Chondrocyte (in vitro differentiated cells): ENCODE data around the gene MAPK8. TPM values are rescaled to one million over a fixed set of nuclear protein-coding genes. Genes with fewer than 3 reads are reported as not detected.

ENCODE experiments used
- DNase-seq: peaks from one replicate; pipeline ENCODE4 v3.0.0; 2021; ENCODE audit warnings: mixed read lengths, low spot score
- H3K27ac Mint-ChIP-seq: one replicate; pipeline ENCODE4 v1.8.0; 2021; ENCODE audit warnings: mild to moderate bottlenecking, moderate library complexity, mixed read lengths; ENCODE audit not compliant: unreplicated experiment
- H3K27me3 Mint-ChIP-seq: 2 replicates; pipeline ENCODE4 v1.8.0; 2021; ENCODE audit warnings: low read depth, mixed read lengths
- H3K36me3 Mint-ChIP-seq: 2 replicates; pipeline ENCODE4 v1.8.0; 2021; ENCODE audit warnings: low read depth, mixed read lengths
- H3K4me1 Mint-ChIP-seq: 2 replicates; pipeline ENCODE4 v1.8.0; 2021; ENCODE audit warnings: low read depth, mild to moderate bottlenecking, mixed read lengths
- H3K4me3 Mint-ChIP-seq: one replicate; pipeline ENCODE4 v1.8.0; 2021; ENCODE audit warnings: mild to moderate bottlenecking, moderate library complexity, mixed read lengths; ENCODE audit not compliant: unreplicated experiment
- H3K9me3 Mint-ChIP-seq: 2 replicates; pipeline ENCODE4 v1.8.0; 2021; ENCODE audit warnings: low read depth, mixed read lengths
- total RNA-seq: library from RNA; stranded (reverse); gene quantifications from 3 replicates; pipeline ENCODE4 v1.2.1, GENCODE V29; 2021
- TF ChIP-seq, protein P1 (sequence below): fragments of 200-600 bp; sonication (generic); IDR thresholded peaks from 2 replicates; pipeline ENCODE4 v1.5.0; 2021; ENCODE audit warnings: antibody characterized with exemption, mild to moderate bottlenecking, moderate library complexity

Gene MAPK8
- total RNA-seq, 1 donor from 2014 or later: 43.4 TPM

DNA sequence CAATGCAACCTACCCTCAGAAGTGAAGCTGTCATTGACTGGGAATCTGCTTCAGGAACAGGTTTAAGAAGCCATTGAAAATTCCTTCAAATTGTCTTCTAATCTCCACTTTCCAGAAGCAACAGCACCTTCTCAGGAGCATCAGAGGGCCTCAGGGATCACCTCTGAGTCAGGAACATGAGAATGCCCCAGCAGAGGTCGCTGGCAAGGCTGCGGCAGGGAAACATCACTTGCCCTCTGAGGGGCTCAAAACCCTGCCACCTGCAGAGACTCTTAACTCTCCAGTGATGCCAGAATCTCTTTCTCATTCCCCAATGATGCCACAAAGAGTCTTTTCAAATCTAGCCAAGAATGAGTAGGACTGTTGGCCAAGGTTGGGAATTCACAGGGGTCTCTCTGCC lies 5.9 kb upstream of the MAPK8 start:
- Mint-ChIP-seq H3K27me3 (peaks cover 3% of the 10 kb centered on the region), H3K4me3 (no peak overlapping the region), H3K9me3 (no peaks in the 10 kb centered on the region), H3K27ac (no peak overlapping the region), H3K4me1 (no peaks in the 10 kb centered on the region), H3K36me3 (no peaks in the 10 kb centered on the region)
- TF ChIP-seq, protein P1, sequence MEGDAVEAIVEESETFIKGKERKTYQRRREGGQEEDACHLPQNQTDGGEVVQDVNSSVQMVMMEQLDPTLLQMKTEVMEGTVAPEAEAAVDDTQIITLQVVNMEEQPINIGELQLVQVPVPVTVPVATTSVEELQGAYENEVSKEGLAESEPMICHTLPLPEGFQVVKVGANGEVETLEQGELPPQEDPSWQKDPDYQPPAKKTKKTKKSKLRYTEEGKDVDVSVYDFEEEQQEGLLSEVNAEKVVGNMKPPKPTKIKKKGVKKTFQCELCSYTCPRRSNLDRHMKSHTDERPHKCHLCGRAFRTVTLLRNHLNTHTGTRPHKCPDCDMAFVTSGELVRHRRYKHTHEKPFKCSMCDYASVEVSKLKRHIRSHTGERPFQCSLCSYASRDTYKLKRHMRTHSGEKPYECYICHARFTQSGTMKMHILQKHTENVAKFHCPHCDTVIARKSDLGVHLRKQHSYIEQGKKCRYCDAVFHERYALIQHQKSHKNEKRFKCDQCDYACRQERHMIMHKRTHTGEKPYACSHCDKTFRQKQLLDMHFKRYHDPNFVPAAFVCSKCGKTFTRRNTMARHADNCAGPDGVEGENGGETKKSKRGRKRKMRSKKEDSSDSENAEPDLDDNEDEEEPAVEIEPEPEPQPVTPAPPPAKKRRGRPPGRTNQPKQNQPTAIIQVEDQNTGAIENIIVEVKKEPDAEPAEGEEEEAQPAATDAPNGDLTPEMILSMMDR: no peak
- no peak for DNase-seq

DNA sequence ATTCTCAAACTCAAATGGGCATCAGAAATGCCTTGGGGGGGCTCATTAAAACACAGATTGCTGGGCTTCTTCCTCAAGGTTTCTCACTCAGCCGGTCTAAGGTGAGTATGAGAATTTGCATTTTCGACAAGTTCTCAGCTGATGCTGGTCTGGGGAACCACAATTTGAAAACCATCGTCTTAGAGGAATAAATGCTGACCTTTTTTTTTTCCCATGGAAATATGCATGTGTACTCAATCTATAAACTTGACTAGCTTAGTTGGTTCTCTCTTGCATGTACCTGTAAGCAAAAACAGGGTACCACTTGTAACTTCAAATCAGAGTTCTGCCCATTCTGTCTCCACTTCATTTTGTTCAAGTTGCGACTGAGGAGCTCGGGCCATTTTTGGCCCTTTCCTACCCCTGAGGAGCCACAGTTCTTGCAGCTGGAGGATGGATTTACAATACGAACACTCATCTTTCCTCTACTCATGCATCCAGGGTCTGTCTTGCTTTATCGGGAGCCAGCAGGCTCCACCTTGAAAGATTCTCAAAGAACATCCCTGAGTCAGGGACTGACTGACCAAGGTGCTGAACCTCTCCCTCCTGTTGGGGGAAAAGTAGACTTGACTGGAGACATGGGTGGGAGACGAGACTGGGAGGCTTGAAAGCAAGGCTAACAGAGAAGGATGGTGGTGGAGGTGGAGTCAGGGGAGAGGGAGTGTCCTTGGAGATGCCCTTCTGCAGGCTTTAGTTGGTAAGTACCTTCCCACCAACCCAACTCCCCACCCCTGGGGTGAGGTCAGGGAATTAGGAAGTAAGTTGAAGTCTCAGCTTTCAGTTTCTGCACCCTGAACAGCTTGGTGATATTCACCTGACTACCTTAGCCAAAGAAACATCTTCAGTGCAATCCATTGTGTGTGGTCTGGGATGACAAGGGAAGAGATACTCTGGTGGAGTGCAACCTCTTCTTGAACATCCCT lies 3.7 kb upstream of the MAPK8 start:
- peaks cover 3% of the 10 kb centered on the region for H3K27me3 Mint-ChIP-seq
- no peaks in the 10 kb centered on the region for H3K9me3 Mint-ChIP-seq
- H3K27ac Mint-ChIP-seq: no peak overlapping the region
- peaks cover 9% of the 10 kb centered on the region for H3K4me1 Mint-ChIP-seq
- no peak for DNase-seq
- H3K4me3 Mint-ChIP-seq: no peak overlapping the region
- TF ChIP-seq, protein P1: no peak
- H3K36me3 Mint-ChIP-seq: no peaks in the 10 kb centered on the region

DNA sequence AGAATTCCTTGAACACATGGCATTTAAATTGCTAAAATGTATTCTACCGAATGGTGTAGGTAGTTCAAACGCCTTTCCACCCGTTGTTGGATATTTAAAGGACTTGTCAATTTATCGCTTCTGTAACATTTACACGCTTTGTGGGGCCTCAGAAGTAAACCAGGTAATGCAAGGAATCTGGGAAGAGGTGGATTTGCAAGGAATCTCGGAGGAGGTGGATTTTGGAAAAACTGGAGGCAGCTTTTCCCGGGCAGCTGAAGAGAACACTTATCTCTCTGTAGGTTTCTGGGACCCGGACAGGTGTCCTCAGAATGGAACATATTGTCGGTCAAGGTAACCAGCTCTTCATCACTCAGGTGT lies 592 bp upstream of the MAPK8 start:
- Mint-ChIP-seq H3K36me3 (no peaks in the 10 kb centered on the region), H3K9me3 (no peaks in the 10 kb centered on the region), H3K27me3 (peaks cover 1% of the 10 kb centered on the region), H3K27ac (peak overlapping the region; percentile 38), H3K4me1 (peaks cover 26% of the 10 kb centered on the region), H3K4me3 (peak overlapping the region; percentile 68)
- DNase-seq: no peak
- TF ChIP-seq, protein P1: no peak

DNA sequence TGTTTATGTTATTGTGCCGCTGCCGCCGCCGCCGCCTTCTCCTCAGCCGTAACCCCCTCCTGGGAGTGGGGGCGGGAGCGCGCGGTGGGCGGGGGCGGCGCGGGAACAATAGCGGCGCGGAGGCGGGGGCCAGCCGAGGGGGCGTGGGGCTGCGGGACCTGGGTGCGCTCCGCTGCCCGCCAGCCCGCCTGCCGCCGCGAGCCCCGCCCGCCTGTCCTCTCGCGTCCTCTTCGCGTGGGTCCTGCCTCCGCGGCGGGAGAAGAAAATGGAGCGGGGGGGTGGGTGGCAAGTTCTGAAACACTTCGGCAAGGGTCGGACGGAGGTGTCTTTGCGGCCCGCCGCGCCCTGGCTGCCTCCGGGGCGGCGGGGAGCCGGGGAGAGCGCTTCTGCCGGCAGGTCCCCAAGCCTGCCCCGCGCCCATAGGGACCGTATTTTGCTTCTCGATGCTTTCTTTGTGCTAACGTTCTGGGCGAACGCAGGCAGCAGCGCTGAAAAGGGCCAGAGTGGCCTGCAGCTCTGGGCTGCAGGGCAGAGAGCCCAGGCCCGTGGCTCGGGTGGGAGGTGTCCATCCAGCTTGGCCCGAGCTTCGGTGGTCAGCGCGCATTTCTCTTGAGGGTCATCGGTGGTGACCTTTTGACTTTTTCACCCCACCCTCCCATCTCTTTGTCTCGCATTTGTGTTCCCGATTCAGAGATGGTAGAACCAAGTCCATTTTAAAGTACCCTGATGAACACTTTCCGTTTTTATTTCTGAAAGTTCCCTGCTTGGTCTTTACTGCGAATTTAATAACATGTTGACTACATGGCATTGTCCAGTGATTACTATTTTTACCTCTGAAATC lies 613 bp downstream of the MAPK8 start:
- DNase-seq: no peak
- H3K27ac Mint-ChIP-seq: peak overlapping the region; percentile 4
- H3K36me3 Mint-ChIP-seq: no peaks in the 10 kb centered on the region
- H3K4me1 Mint-ChIP-seq: peaks cover 30% of the 10 kb centered on the region
- H3K9me3 Mint-ChIP-seq: no peaks in the 10 kb centered on the region
- TF ChIP-seq, protein P1: peak; percentile 4
- peak overlapping the region; percentile 68 for H3K4me3 Mint-ChIP-seq
- H3K27me3 Mint-ChIP-seq: no peaks in the 10 kb centered on the region

DNA sequence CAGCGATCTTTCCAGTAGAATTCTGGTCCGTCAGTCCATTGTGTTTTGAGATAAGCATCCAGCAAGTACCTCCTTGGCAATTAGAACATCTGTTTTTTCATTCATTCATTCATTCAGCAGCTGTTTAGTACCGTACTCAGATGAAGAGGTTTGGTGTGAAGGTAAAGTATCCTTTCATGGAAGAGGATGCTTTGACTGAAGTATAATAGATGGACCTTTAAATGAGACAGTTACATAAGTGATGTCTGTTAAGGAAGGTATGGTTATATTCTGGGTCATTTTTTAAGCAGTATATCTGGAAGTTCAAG lies 1.2 kb downstream of the MAPK8 start:
- TF ChIP-seq, protein P1: no peak
- Mint-ChIP-seq H3K4me3 (peak overlapping the region; percentile 65), H3K36me3 (no peaks in the 10 kb centered on the region), H3K27ac (peak overlapping the region; percentile 4), H3K4me1 (peaks cover 32% of the 10 kb centered on the region), H3K27me3 (no peaks in the 10 kb centered on the region), H3K9me3 (no peaks in the 10 kb centered on the region)
- no peak for DNase-seq
